Mesenchymal stem cell (in vitro differentiated cells and primary cell): ENCODE results near the gene PRADC1.

Experiments
- DNase-seq: peaks from one replicate; pipeline ENCODE4 v3.0.0-alpha.2; 2013
- H2AFZ ChIP-seq: one replicate; pipeline ENCODE4 v1.6.1; 2013; ENCODE audit warnings: low read depth, mild to moderate bottlenecking, control low read depth, inconsistent platforms, low read length, moderate library complexity
- H2AK5ac ChIP-seq: 2 replicates; pipeline ENCODE4 v1.6.1; 2013; ENCODE audit warnings: low read length, moderate library complexity, mild to moderate bottlenecking, inconsistent platforms; ENCODE audit not compliant: severe bottlenecking
- H2BK120ac ChIP-seq: one replicate; pipeline ENCODE4 v1.6.1; 2013; ENCODE audit warnings: low read depth, mild to moderate bottlenecking, inconsistent platforms, low read length, moderate library complexity
- H2BK12ac ChIP-seq, 2 experiments: one replicate each; pipeline ENCODE4 v1.6.1; 2013; ENCODE audit warnings: inconsistent platforms in 2 of 2, low read length in 2 of 2, mild to moderate bottlenecking in 2 of 2, moderate library complexity in 2 of 2, control low read depth in 1 of 2
- H2BK15ac ChIP-seq: one replicate; pipeline ENCODE4 v1.6.1; 2013; ENCODE audit warnings: mild to moderate bottlenecking, low read depth, inconsistent platforms; ENCODE audit not compliant: poor library complexity, severe bottlenecking
- H2BK5ac ChIP-seq: 2 replicates; pipeline ENCODE4 v1.6.1; 2013; ENCODE audit warnings: low read depth, mild to moderate bottlenecking, low read length, control low read depth, inconsistent platforms; ENCODE audit not compliant: poor library complexity, severe bottlenecking
- H3K14ac ChIP-seq, 2 experiments: one replicate each; pipeline ENCODE4 v1.6.1; 2013; ENCODE audit warnings: inconsistent platforms in 2 of 2, low read length in 2 of 2, control low read depth in 1 of 2, mild to moderate bottlenecking in 1 of 2, moderate library complexity in 1 of 2
- H3K18ac ChIP-seq, 2 experiments: one replicate each; pipeline ENCODE4 v1.6.1; 2013; ENCODE audit warnings: inconsistent platforms in 2 of 2, low read length in 2 of 2, control low read depth in 1 of 2, low read depth in 1 of 2, mild to moderate bottlenecking in 1 of 2
- H3K23ac ChIP-seq, 2 experiments: one replicate each; pipeline ENCODE4 v1.6.1; 2013; ENCODE audit warnings: inconsistent platforms in 2 of 2, low read length in 2 of 2, mild to moderate bottlenecking in 2 of 2, moderate library complexity in 2 of 2, control low read depth in 1 of 2
- H3K27ac ChIP-seq: 2 replicates; pipeline ENCODE4 v1.5.1; 2013; ENCODE audit warnings: mild to moderate bottlenecking, moderate library complexity, low read length, control low read depth, inconsistent platforms; ENCODE audit not compliant: poor library complexity, severe bottlenecking
- H3K27me3 ChIP-seq, 2 experiments: 2 replicates each; pipeline versions ENCODE4 v1.6.1 to v1.7.0; 2013; ENCODE audit warnings: low read length in 2 of 2, mild to moderate bottlenecking in 2 of 2, moderate library complexity in 2 of 2, control low read depth in 1 of 2, inconsistent platforms in 1 of 2; ENCODE audit not compliant: control insufficient read depth in 1 of 2, insufficient read depth in 1 of 2
- H3K36me3 ChIP-seq, 2 experiments: 2 replicates each; pipeline versions ENCODE4 v1.6.1 to v1.7.0; 2013; ENCODE audit warnings: low read length in 2 of 2, control low read depth in 1 of 2, inconsistent platforms in 1 of 2, low read depth in 1 of 2, mild to moderate bottlenecking in 1 of 2; ENCODE audit not compliant: insufficient read depth in 2 of 2, control insufficient read depth in 1 of 2
- H3K4ac ChIP-seq, 2 experiments: one replicate each; pipeline ENCODE4 v1.6.1; 2013; ENCODE audit warnings: inconsistent platforms in 2 of 2, low read length in 2 of 2, mild to moderate bottlenecking in 2 of 2, moderate library complexity in 2 of 2, control low read depth in 1 of 2, low read depth in 1 of 2
- H3K4me1 ChIP-seq: 2 replicates; pipeline ENCODE4 v1.6.1; 2013; ENCODE audit warnings: low read depth, low read length, control low read depth; ENCODE audit not compliant: control insufficient read depth, insufficient read depth
- H3K4me2 ChIP-seq: 2 replicates; pipeline ENCODE4 v1.6.1; 2013; ENCODE audit warnings: low read length, mild to moderate bottlenecking, inconsistent platforms; ENCODE audit not compliant: poor library complexity, severe bottlenecking
- H3K4me3 ChIP-seq, 2 experiments: 2 replicates each; pipeline versions ENCODE4 v1.5.1 to v1.7.0; 2013; ENCODE audit warnings: low read length in 2 of 2, mild to moderate bottlenecking in 2 of 2, control low read depth in 1 of 2, low read depth in 1 of 2; ENCODE audit not compliant: insufficient read depth in 1 of 2
- H3K79me1 ChIP-seq: replicated peaks from 2 replicates; pipeline ENCODE4 v1.6.1; 2013; ENCODE audit warnings: mild to moderate bottlenecking, control low read depth, low read length, inconsistent platforms; ENCODE audit not compliant: poor library complexity, severe bottlenecking
- H3K9ac ChIP-seq: 2 replicates; pipeline ENCODE4 v1.7.0; 2013; ENCODE audit warnings: mild to moderate bottlenecking, low read length, moderate library complexity
- H3K9me3 ChIP-seq: 2 replicates; pipeline ENCODE4 v1.7.0; 2013; ENCODE audit warnings: mild to moderate bottlenecking, low read length; ENCODE audit not compliant: control insufficient read depth
- H4K8ac ChIP-seq: one replicate; pipeline ENCODE4 v1.6.1; 2013; ENCODE audit warnings: inconsistent platforms, mild to moderate bottlenecking, low read length, moderate library complexity
- H4K91ac ChIP-seq: one replicate; pipeline ENCODE4 v1.6.1; 2013; ENCODE audit warnings: mild to moderate bottlenecking, low read length, inconsistent platforms
- WGBS: methylation state at CpG from one replicate; pipeline ENCODE4 v1.1.7; 2013; ENCODE audit warnings: mixed read lengths; 5-methylcytosine and 5-hydroxymethylcytosine counted together

Gene PRADC1

GRCh38 chr2:73266061-73266901 lies 33.2 kb upstream of the PRADC1 start:
- H3K14ac ChIP-seq, result no peak overlapping the region
- H3K9me3 ChIP-seq, result no peaks in the 10 kb centered on the region
- no peak overlapping the region for H4K8ac ChIP-seq
- no peak overlapping the region for H2BK12ac ChIP-seq
- no peak overlapping the region for H3K9ac ChIP-seq
- no peak overlapping the region for H3K4me3 ChIP-seq
- H3K27ac ChIP-seq, result no peak overlapping the region
- no peak overlapping the region for H2BK15ac ChIP-seq
- no peak overlapping the region for H2AK5ac ChIP-seq
- H2BK5ac ChIP-seq, result no peak overlapping the region
- no peak overlapping the region for H2AFZ ChIP-seq
- no peak overlapping the region for H2BK120ac ChIP-seq
- no peak overlapping the region for H4K91ac ChIP-seq
- 87% methylated on average over 25 of the region's 26 CpGs for WGBS
- DNase-seq, result no peak
- H3K18ac ChIP-seq, result no peak overlapping the region
- peaks cover 43 to 46% of the 10 kb centered on the region in 2 experiments for H3K27me3 ChIP-seq
- no peaks in the 10 kb centered on the region for H3K79me1 ChIP-seq
- H3K4me1 ChIP-seq, result peaks cover 19% of the 10 kb centered on the region
- H3K4ac ChIP-seq, result no peak overlapping the region
- no peak overlapping the region for H3K4me2 ChIP-seq
- H3K36me3 ChIP-seq, result peaks cover 0 to 17% of the 10 kb centered on the region in 2 experiments
- H3K23ac ChIP-seq, result no peak overlapping the region

- Histone ChIP-seq H3K9me3 (no peaks in the 10 kb centered on the region), H3K4ac (no peak overlapping the region), H3K36me3 (peaks cover 0 to 19% of the 10 kb centered on the region in 2 experiments), H2AFZ (no peak overlapping the region), H3K79me1 (no peaks in the 10 kb centered on the region), H2BK15ac (no peak overlapping the region), H2BK5ac (no peak overlapping the region), H3K4me3 (no peak overlapping the region), H3K14ac (no peak overlapping the region), H2AK5ac (no peak overlapping the region), H3K4me2 (no peak overlapping the region), H3K9ac (no peak overlapping the region), H3K27me3 (peaks cover 36 to 38% of the 10 kb centered on the region in 2 experiments), H3K23ac (no peak overlapping the region), H2BK120ac (no peak overlapping the region), H4K8ac (no peak overlapping the region), H2BK12ac (no peak overlapping the region), H3K27ac (no peak overlapping the region), H3K18ac (no peak overlapping the region), H4K91ac (no peak overlapping the region), H3K4me1 (peaks cover 21% of the 10 kb centered on the region)
- WGBS, result 88% methylated on average over 27 of the region's 28 CpGs
- no peak for DNase-seq
Measured at GRCh38 chr2:73265298-73266060, 32.4 kb upstream of the PRADC1 start.

GRCh38 chr2:73264783-73265182 lies 31.7 kb upstream of the PRADC1 start:
- no peak overlapping the region for H2BK12ac ChIP-seq
- WGBS, result 71% methylated on average over 4 of the region's 4 CpGs
- DNase-seq, result no peak

GRCh38 chr2:73264332-73264606 lies 31.2 kb upstream of the PRADC1 start:
- no peak overlapping the region for H3K4me3 ChIP-seq
- H3K27ac ChIP-seq, result no peak overlapping the region
- 93% methylated on average over 15 of the region's 15 CpGs for WGBS
- no peak overlapping the region for H4K91ac ChIP-seq
- H2BK15ac ChIP-seq, result no peak overlapping the region
- no peak overlapping the region for H2AFZ ChIP-seq
- H3K9ac ChIP-seq, result no peak overlapping the region
- no peak overlapping the region for H4K8ac ChIP-seq
- no peak overlapping the region for H2BK120ac ChIP-seq
- peaks cover 19% of the 10 kb centered on the region for H3K4me1 ChIP-seq
- H2BK12ac ChIP-seq, result no peak overlapping the region
- H2AK5ac ChIP-seq, result no peak overlapping the region
- peaks cover 27 to 29% of the 10 kb centered on the region in 2 experiments for H3K27me3 ChIP-seq
- H3K18ac ChIP-seq, result no peak overlapping the region
- H3K23ac ChIP-seq, result no peak overlapping the region
- no peaks in the 10 kb centered on the region for H3K79me1 ChIP-seq
- DNase-seq, result no peak
- no peak overlapping the region for H3K14ac ChIP-seq
- peaks cover 0 to 23% of the 10 kb centered on the region in 2 experiments for H3K36me3 ChIP-seq
- no peaks in the 10 kb centered on the region for H3K9me3 ChIP-seq
- no peak overlapping the region for H2BK5ac ChIP-seq
- no peak overlapping the region for H3K4ac ChIP-seq
- no peak overlapping the region for H3K4me2 ChIP-seq

More at GRCh38 chr2:73264783-73265182, 31.7 kb upstream of the PRADC1 start:
- no peaks in the 10 kb centered on the region for H3K79me1 ChIP-seq
- H2AFZ ChIP-seq, result no peak overlapping the region
- no peak overlapping the region for H2BK5ac ChIP-seq
- no peak overlapping the region for H3K23ac ChIP-seq
- no peaks in the 10 kb centered on the region for H3K9me3 ChIP-seq
- H4K91ac ChIP-seq, result no peak overlapping the region
- no peak overlapping the region for H4K8ac ChIP-seq
- no peak overlapping the region for H3K18ac ChIP-seq
- no peak overlapping the region for H3K4ac ChIP-seq
- H3K36me3 ChIP-seq, result peaks cover 0 to 20% of the 10 kb centered on the region in 2 experiments
- no peak overlapping the region for H2BK15ac ChIP-seq
- H3K9ac ChIP-seq, result no peak overlapping the region
- no peak overlapping the region for H3K4me2 ChIP-seq
- H2AK5ac ChIP-seq, result no peak overlapping the region
- no peak overlapping the region for H3K27ac ChIP-seq
- H2BK120ac ChIP-seq, result no peak overlapping the region
- peaks cover 23% of the 10 kb centered on the region for H3K4me1 ChIP-seq
- H3K14ac ChIP-seq, result no peak overlapping the region
- H3K4me3 ChIP-seq, result no peak overlapping the region
- H3K27me3 ChIP-seq, result peaks cover 29 to 31% of the 10 kb centered on the region in 2 experiments
